ENCODE results near the gene SLC29A2. TPM values are rescaled to one million over a fixed set of nuclear protein-coding genes. Genes with fewer than 3 reads are reported as not detected.

Gene SLC29A2
- total RNA-seq, 1 experiment from 2014 or later, result 39.7 TPM

GRCh38 chr11:66418168-66418985 lies 46.8 kb upstream of the SLC29A2 start:
- POLR2A ChIA-PET, result interaction anchor here (1.0 to 1.2 kb wide), 2 partner anchors 62 to 220 kb away, joined by 3 to 4 read pairs; partner anchors contain the start of genes DPP3 and RBM4
- CTCF ChIA-PET, result interaction anchor here (1.0 to 1.9 kb wide), 12 partner anchors 9 to 278 kb away, joined by 3 to 15 read pairs (median 4); partner anchors contain the start of genes DPP3 and RBM4B
- intact Hi-C loops (cut with micrococcal nuclease), result no loop called here
- TF ChIP-seq TCF7L2 (IDR thresholded peaks at IDR 0.05; ENCODE audit: borderline replicate concordance, extremely low read depth, insufficient read depth, insufficient read length) (no peak), REST (IDR thresholded peaks at IDR 0.05; ENCODE audit: low read depth) (peak; percentile 97), CTCF (IDR thresholded peaks at IDR 0.05 in 2 of 3, conservative IDR thresholded peaks at IDR 0.05 in 1 of 3; ENCODE audit: borderline replicate concordance in 1 of 3, insufficient read depth in 1 of 3, low read depth in 2 of 3, low read length in 2 of 3) (peak; percentile 33 to 56 (median 53); a peak in 5 of 6 replicates), YY1 (IDR thresholded peaks at IDR 0.05; ENCODE audit: extremely low read depth, insufficient replicate concordance, low read depth, low read length) (peak; percentile 28), SRF (IDR thresholded peaks at IDR 0.05; ENCODE audit: low read depth) (no peak), JUND (IDR thresholded peaks at IDR 0.05) (peak; percentile 89), EZH2phosphoT487 (IDR thresholded peaks at IDR 0.05; ENCODE audit: borderline replicate concordance) (no peak), EGR1 (IDR thresholded peaks at IDR 0.05; ENCODE audit: low read depth) (peak; percentile 44; the same call in 1 of the 2 replicates), RAD21 (IDR thresholded peaks at IDR 0.05; ENCODE audit: low read depth) (peak; percentile 42), FOSL1 (IDR thresholded peaks at IDR 0.05; ENCODE audit: low read depth) (peak; percentile 90)
- no peaks in the 10 kb centered on the region for H3K9me2 ChIP-seq (ENCODE audit: insufficient read depth)
- H3K79me2 ChIP-seq (ENCODE audit: insufficient read depth, low read length), result no peaks in the 10 kb centered on the region
- H3K36me3 ChIP-seq (ENCODE audit: control insufficient read depth in 1 of 2, insufficient read depth in 2 of 2, low read length in 2 of 2), result no peaks in the 10 kb centered on the region
- H3K4me1 ChIP-seq (ENCODE audit: control insufficient read depth in 1 of 2, insufficient read depth in 2 of 2, low read length in 2 of 2), result peaks cover 12 to 17% of the 10 kb centered on the region in 2 experiments
- RAD21 ChIA-PET (ENCODE audit: low non-redundant PET in 1 of 2, low total read pairs in 2 of 2, uncharacterized antibody in 2 of 2, unreplicated experiment in 2 of 2), result interaction anchor here in 1 of 2 experiments (0.8 kb wide), 1 partner anchor 11 kb away, joined by 3 read pairs; no protein-coding TSS in a partner anchor
- peak overlapping the region; percentile 70 for H3K4me2 ChIP-seq (ENCODE audit: low read length)
- no peak overlapping the region for H3K9ac ChIP-seq (ENCODE audit: low read length)
- peak; percentile 96 for ATAC-seq
- no peak overlapping the region; a peak in 1 of 4 replicates for H3K4me3 ChIP-seq (replicated peaks in 1 of 2; ENCODE audit: low read depth in 1 of 2, low read length in 2 of 2)
- H3K9me3 ChIP-seq (ENCODE audit: control insufficient read depth in 1 of 2, insufficient read depth in 1 of 2, low read depth in 1 of 2, low read length in 2 of 2), result no peaks in the 10 kb centered on the region
- peaks cover 42% of the 10 kb centered on the region for H3K27me3 ChIP-seq (ENCODE audit: insufficient read depth, low read length)
- DNase-seq (ENCODE audit: low read depth, low spot score), result peak; percentile 48
- H3K27ac ChIP-seq (ENCODE audit: low read depth, low read length), result no peak overlapping the region
- H2AFZ ChIP-seq (ENCODE audit: low read depth, low read length, poor library complexity, severe bottlenecking), result no peak overlapping the region
- H4K20me1 ChIP-seq (ENCODE audit: insufficient read depth), result no peaks in the 10 kb centered on the region
- no TSS peak for BruUV-seq (replicated peaks)

All from HCT116 (cell line).